ENCODE results near the gene TFAP2A.

Gene TFAP2A

GRCh38 chr6:10386756-10387654, 27.9 kb downstream of the TFAP2A start:
- no peak for FAIRE-seq
- TF ChIP-seq POU2F2 (IDR thresholded peaks at IDR 0.05; ENCODE audit: low read depth, low read length), result no peak
- TF ChIP-seq POLR2A (IDR thresholded peaks at IDR 0.05; ENCODE audit: low read depth, low read length), result no peak
- no peak for TF ChIP-seq SPI1 (IDR thresholded peaks at IDR 0.05; ENCODE audit: low read depth, low read length)
- no peak for TF ChIP-seq PAX5 (IDR thresholded peaks at IDR 0.05; ENCODE audit: insufficient read depth, low read length, severe bottlenecking)
- TF ChIP-seq POLR2AphosphoS5 (IDR thresholded peaks at IDR 0.05; ENCODE audit: low read depth, low read length), result no peak
- TF ChIP-seq TAF1 (IDR thresholded peaks at IDR 0.05; ENCODE audit: low read depth, low read length), result no peak
- DNase-seq (ENCODE audit: insufficient read length, low spot score), result no peak

DNA sequence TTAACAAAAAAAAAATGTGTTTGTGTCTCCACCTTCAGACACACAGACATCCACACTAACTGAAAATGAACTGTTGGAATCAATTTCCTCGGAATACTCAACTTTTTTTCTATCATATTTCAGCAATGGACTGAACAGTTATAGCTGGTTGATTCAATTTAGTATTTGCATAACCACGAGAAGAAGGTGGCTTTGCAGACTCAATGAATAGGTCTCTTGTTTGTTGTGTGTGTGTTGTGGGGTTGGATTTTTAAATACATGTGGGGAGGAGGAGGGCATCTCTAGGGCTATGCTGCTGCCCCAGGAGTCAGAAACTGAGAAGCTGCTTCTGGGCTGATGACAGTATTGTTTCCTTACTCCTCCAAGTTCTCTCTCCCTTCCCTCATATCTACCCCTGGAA, 28.7 kb downstream of the TFAP2A start:
- no peak for TF ChIP-seq SPI1 (IDR thresholded peaks at IDR 0.05; ENCODE audit: low read depth, low read length)
- TF ChIP-seq POLR2A (IDR thresholded peaks at IDR 0.05; ENCODE audit: low read depth, low read length), result no peak
- TF ChIP-seq POLR2AphosphoS5 (IDR thresholded peaks at IDR 0.05; ENCODE audit: low read depth, low read length), result no peak
- TF ChIP-seq PAX5 (IDR thresholded peaks at IDR 0.05; ENCODE audit: insufficient read depth, low read length, severe bottlenecking), result no peak
- no peak for TF ChIP-seq TAF1 (IDR thresholded peaks at IDR 0.05; ENCODE audit: low read depth, low read length)
- TF ChIP-seq POU2F2 (IDR thresholded peaks at IDR 0.05; ENCODE audit: low read depth, low read length), result no peak
- no peak for DNase-seq (ENCODE audit: insufficient read length, low spot score)
- FAIRE-seq, result no peak

- TF ChIP-seq SPI1 (IDR thresholded peaks at IDR 0.05; ENCODE audit: low read depth, low read length) (no peak), PAX5 (IDR thresholded peaks at IDR 0.05; ENCODE audit: insufficient read depth, low read length, severe bottlenecking) (no peak), POLR2AphosphoS5 (IDR thresholded peaks at IDR 0.05; ENCODE audit: low read depth, low read length) (no peak), POU2F2 (IDR thresholded peaks at IDR 0.05; ENCODE audit: low read depth, low read length) (no peak), POLR2A (IDR thresholded peaks at IDR 0.05; ENCODE audit: low read depth, low read length) (no peak), TAF1 (IDR thresholded peaks at IDR 0.05; ENCODE audit: low read depth, low read length) (no peak)
- DNase-seq (ENCODE audit: insufficient read length, low spot score) (no peak), FAIRE-seq (no peak)
Measured at GRCh38 chr6:10385524-10386132, 29.2 kb downstream of the TFAP2A start.

DNA sequence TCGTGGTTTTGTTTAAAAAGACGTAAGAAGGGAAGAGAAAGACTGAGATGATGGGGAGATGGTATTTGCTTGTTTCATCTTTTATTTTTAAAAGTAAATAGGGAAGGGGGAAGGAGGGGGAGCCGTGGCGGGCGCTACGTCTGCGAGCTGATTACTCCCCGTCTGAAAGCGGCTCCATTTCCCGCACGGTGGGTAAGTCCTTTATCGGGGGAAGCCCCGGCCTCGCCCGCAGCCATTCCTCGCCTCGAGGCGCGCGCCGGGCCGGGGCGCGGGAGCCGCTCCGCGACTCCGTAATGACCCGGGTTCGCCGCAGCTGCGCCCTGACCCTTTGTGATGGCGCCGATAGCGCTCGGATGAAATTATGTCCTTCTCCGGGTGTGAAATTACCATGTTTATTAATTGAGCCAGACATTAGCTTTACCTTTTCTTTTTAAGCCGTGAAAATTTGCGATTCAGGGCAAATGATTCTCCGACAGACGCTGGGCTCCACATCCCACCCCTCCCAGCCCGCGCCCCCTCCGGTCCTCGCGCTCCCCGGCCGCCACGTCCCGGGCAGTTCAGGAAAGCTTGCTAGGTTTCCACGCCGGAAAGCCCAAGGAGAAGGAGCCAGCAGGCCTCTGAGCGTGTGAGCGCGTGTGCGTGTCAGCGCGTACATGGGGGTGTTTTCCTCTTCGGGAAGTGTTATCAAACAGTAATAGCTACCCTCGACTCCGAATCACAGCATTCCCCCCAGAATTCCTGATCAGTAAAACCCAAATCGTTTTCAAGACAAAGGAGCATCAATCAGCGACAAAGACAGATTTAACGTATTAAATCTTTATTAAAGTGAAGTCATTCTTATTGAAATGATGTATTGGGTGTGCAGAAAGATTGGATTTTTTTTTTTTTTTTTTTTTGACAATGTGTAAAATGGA, 30.0 kb downstream of the TFAP2A start:
- FAIRE-seq, result no peak
- TF ChIP-seq TAF1 (IDR thresholded peaks at IDR 0.05; ENCODE audit: low read depth, low read length), result no peak
- no peak for DNase-seq (ENCODE audit: insufficient read length, low spot score)

GRCh38 chr6:10384091-10384609, 30.7 kb downstream of the TFAP2A start:
- no peak for DNase-seq (ENCODE audit: insufficient read length, low spot score)
- no peak for FAIRE-seq
- TF ChIP-seq SPI1 (IDR thresholded peaks at IDR 0.05; ENCODE audit: low read depth, low read length) (no peak), POLR2A (IDR thresholded peaks at IDR 0.05; ENCODE audit: low read depth, low read length) (no peak), POU2F2 (IDR thresholded peaks at IDR 0.05; ENCODE audit: low read depth, low read length) (no peak), PAX5 (IDR thresholded peaks at IDR 0.05; ENCODE audit: insufficient read depth, low read length, severe bottlenecking) (no peak), POLR2AphosphoS5 (IDR thresholded peaks at IDR 0.05; ENCODE audit: low read depth, low read length) (no peak), TAF1 (IDR thresholded peaks at IDR 0.05; ENCODE audit: low read depth, low read length) (no peak)

GRCh38 chr6:10383331-10384090, 31.4 kb downstream of the TFAP2A start:
- no peak for FAIRE-seq
- TF ChIP-seq PAX5 (IDR thresholded peaks at IDR 0.05; ENCODE audit: insufficient read depth, low read length, severe bottlenecking) (no peak), TAF1 (IDR thresholded peaks at IDR 0.05; ENCODE audit: low read depth, low read length) (no peak), POLR2A (IDR thresholded peaks at IDR 0.05; ENCODE audit: low read depth, low read length) (no peak), POLR2AphosphoS5 (IDR thresholded peaks at IDR 0.05; ENCODE audit: low read depth, low read length) (no peak), SPI1 (IDR thresholded peaks at IDR 0.05; ENCODE audit: low read depth, low read length) (no peak), POU2F2 (IDR thresholded peaks at IDR 0.05; ENCODE audit: low read depth, low read length) (no peak)
- no peak for DNase-seq (ENCODE audit: insufficient read length, low spot score)

GRCh38 chr6:10382728-10383330, 32.0 kb downstream of the TFAP2A start:
- no peak for TF ChIP-seq TAF1 (IDR thresholded peaks at IDR 0.05; ENCODE audit: low read depth, low read length)
- no peak for TF ChIP-seq PAX5 (IDR thresholded peaks at IDR 0.05; ENCODE audit: insufficient read depth, low read length, severe bottlenecking)
- TF ChIP-seq SPI1 (IDR thresholded peaks at IDR 0.05; ENCODE audit: low read depth, low read length), result no peak
- no peak for TF ChIP-seq POU2F2 (IDR thresholded peaks at IDR 0.05; ENCODE audit: low read depth, low read length)
- TF ChIP-seq POLR2AphosphoS5 (IDR thresholded peaks at IDR 0.05; ENCODE audit: low read depth, low read length), result no peak
- TF ChIP-seq POLR2A (IDR thresholded peaks at IDR 0.05; ENCODE audit: low read depth, low read length), result no peak
- no peak for DNase-seq (ENCODE audit: insufficient read length, low spot score)
- FAIRE-seq, result no peak

GRCh38 chr6:10382322-10382721, 32.6 kb downstream of the TFAP2A start:
- DNase-seq (ENCODE audit: insufficient read length, low spot score) (no peak), FAIRE-seq (no peak)
- no peak for TF ChIP-seq POLR2A (IDR thresholded peaks at IDR 0.05; ENCODE audit: low read depth, low read length)
- TF ChIP-seq PAX5 (IDR thresholded peaks at IDR 0.05; ENCODE audit: insufficient read depth, low read length, severe bottlenecking), result no peak
- TF ChIP-seq SPI1 (IDR thresholded peaks at IDR 0.05; ENCODE audit: low read depth, low read length), result no peak
- no peak for TF ChIP-seq TAF1 (IDR thresholded peaks at IDR 0.05; ENCODE audit: low read depth, low read length)
- no peak for TF ChIP-seq POLR2AphosphoS5 (IDR thresholded peaks at IDR 0.05; ENCODE audit: low read depth, low read length)
- no peak for TF ChIP-seq POU2F2 (IDR thresholded peaks at IDR 0.05; ENCODE audit: low read depth, low read length)
